Measurements from ENCODE around the gene RBMS1.

RBMS1 gene

DNA sequence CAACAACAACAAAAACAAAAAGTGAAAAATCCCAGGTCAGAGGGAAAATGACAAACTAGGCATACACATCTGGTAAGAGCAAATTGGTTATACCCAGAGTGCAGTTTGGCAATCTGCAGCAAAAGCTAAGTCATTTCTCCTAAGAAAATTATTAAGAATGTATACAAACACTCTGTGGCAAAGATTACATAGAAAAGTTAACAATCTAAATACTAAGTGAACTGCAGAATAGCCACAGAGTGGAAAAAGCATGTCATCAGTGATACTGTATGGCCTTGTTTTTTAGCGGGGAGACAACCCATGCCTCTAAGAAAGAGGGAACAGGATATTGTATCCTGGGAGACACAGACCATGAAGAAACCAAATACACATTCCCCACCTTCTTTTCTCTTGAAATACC is 157.5 kb downstream of the RBMS1 start:
- no peak for DNase-seq (ENCODE audit: low read depth)
- TF ChIP-seq, protein P1, sequence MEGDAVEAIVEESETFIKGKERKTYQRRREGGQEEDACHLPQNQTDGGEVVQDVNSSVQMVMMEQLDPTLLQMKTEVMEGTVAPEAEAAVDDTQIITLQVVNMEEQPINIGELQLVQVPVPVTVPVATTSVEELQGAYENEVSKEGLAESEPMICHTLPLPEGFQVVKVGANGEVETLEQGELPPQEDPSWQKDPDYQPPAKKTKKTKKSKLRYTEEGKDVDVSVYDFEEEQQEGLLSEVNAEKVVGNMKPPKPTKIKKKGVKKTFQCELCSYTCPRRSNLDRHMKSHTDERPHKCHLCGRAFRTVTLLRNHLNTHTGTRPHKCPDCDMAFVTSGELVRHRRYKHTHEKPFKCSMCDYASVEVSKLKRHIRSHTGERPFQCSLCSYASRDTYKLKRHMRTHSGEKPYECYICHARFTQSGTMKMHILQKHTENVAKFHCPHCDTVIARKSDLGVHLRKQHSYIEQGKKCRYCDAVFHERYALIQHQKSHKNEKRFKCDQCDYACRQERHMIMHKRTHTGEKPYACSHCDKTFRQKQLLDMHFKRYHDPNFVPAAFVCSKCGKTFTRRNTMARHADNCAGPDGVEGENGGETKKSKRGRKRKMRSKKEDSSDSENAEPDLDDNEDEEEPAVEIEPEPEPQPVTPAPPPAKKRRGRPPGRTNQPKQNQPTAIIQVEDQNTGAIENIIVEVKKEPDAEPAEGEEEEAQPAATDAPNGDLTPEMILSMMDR (conservative IDR thresholded peaks at IDR 0.05; ENCODE audit: control insufficient read depth, insufficient read depth, low read depth, low read length) = no peak

DNA sequence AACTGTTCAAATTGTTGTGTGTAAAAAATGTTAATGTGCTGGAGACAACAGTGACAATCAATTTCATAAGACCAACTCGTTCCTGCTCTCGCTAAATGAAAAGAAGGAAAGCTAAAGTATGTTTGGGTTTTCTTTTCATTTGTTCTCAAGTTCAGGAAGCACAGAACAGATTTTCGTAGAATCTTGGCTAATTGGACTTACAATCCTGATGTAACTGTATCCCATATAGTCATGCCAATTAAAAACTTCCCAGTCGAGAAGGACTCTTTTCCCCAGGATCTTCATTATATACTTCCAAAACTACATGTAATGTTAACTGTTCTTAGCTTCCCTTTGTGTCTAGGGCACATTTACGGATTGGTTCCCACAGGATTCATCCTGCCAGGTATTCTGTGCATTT is 158.2 kb downstream of the RBMS1 start:
- TF ChIP-seq, protein P1 (conservative IDR thresholded peaks at IDR 0.05; ENCODE audit: control insufficient read depth, insufficient read depth, low read depth, low read length) = no peak
- DNase-seq (ENCODE audit: low read depth) = no peak
- no peak overlapping the region for H3K4me3 ChIP-seq (ENCODE audit: control insufficient read depth, low read depth, low read length)

More for the DNA sequence above, 157.5 kb downstream of the RBMS1 start:
- H3K4me3 ChIP-seq (ENCODE audit: control insufficient read depth, low read depth, low read length) = no peak overlapping the region

DNA sequence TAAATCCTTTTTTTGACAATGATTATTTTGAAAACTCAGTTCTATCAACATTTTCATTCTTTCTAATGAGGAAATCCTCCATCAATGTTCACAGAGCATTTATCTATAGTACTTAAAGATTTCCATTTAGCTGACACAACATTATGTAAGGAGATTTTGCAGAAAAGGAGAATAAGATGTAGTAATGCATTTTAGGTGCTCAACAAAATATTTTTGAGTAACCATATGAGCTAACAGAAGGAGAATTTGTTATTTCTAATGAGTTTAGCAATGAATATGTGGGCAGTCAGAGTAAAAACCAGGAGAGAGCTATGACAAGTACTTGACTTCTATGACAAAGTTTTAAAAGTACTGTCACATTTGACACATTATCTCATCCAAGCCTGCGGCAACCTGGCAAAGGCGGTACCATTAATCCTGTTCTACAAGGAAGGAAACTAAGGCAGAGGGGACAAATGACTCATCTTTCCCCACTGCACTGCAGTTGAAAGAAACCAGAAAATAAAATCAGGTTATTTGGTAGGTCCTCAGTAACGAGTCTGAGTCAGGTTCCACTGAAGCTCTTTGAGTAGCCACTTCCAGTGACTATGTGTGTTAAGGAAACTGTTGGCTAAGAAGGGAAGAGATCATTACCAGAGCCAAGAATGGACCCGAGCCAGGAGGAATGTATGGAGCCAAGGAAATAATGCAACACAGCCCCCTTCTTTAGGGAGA is 159.4 kb downstream of the RBMS1 start:
- H3K4me3 ChIP-seq (ENCODE audit: control insufficient read depth, low read depth, low read length) = no peak overlapping the region
- TF ChIP-seq, protein P1 (conservative IDR thresholded peaks at IDR 0.05; ENCODE audit: control insufficient read depth, insufficient read depth, low read depth, low read length) = no peak
- peak; percentile 93 for DNase-seq (ENCODE audit: low read depth)

DNA sequence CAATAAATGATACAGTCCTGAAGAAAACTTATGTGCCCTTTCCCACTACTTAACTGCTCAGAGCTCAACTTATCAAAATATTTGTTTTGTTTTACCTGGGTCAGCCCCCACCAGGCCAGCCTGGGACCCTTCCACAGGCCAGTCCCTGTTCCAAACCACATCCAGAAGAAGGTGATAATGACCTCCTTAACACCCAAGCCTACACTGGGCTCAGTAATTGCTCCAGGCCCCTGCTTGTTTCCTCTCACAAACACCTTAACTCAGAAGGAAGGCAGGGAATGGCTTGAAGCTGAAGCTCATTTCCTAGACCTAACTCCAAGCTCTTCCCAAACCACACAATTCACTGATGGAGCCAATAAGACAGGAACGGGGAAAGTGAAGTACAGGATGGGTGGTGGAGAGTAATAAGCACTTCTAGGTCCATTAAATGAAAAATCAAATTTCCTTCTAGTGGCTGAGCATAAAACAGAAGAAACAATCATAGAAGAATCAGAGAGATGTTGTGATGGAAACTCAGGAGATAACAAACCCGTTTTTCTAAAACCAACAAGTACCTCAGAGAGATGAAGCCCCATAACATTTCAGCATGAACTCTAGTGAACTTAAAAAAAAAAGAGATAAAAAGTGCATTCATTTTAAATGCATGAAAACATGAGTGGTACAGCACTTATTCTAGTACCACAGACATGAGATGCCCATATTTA is 160.1 kb downstream of the RBMS1 start:
- H3K4me3 ChIP-seq (ENCODE audit: control insufficient read depth, low read depth, low read length) = no peak overlapping the region
- DNase-seq (ENCODE audit: low read depth) = no peak
- TF ChIP-seq, protein P1 (conservative IDR thresholded peaks at IDR 0.05; ENCODE audit: control insufficient read depth, insufficient read depth, low read depth, low read length) = no peak

DNA sequence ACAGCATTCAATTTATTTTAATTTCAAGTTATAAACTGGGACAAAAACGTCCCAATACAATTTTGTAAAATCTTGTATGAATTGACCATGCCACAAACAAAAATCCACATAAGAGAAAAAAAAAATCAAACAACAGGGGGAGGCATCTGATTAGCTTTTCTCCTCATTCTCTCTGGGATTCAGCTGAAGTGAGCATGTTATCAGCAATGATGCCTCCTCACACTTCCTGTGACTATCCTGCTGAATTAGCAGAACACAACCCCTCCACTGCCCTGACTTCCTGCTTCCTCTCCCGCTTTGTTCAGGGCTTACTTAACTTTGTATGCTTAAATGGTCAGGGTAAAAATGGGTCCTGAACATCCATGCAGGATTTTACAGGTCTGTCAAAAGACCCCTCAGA is 161.3 kb downstream of the RBMS1 start:
- TF ChIP-seq, protein P1 (conservative IDR thresholded peaks at IDR 0.05; ENCODE audit: control insufficient read depth, insufficient read depth, low read depth, low read length) = no peak
- no peak overlapping the region for H3K4me3 ChIP-seq (ENCODE audit: control insufficient read depth, low read depth, low read length)
- peak; percentile 49 for DNase-seq (ENCODE audit: low read depth)

DNA sequence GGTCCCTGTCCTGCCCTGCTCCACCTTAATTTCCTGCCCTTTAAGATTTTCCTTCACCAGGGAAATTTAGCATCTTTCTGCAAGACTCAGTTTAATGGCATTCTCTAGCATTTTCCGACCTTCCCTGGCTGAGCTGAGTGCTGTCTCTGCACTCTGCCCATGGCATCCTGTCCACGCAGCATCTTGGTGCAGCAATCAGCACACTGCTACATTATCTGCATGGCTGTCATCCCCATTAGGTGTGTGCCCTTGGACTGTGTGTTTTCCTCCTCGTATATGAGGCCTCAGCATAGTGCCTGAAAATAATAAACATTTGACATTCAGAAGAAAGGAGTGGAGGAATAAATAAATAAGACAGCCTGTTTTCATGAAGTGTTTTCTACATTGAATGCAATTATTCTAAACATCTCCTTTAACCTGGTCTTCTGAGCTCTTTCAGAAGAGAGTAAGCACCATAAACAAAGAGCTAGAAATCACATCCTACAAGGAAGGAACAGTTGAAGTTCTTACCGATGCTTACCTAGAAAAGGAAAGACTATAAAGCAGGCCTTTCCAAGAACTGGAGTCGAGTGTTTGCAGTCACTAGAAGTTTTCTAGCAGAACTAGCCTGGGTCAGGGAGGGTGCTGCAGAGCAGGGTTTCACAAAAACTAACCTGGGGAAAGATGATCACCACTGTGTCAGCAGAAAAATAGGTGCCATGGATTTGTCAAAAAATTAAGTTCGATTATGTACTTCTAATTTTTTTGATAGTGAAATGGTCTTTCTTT is 162.2 kb downstream of the RBMS1 start:
- no peak for DNase-seq (ENCODE audit: low read depth)
- H3K4me3 ChIP-seq (ENCODE audit: control insufficient read depth, low read depth, low read length) = no peak overlapping the region
- TF ChIP-seq, protein P1 (conservative IDR thresholded peaks at IDR 0.05; ENCODE audit: control insufficient read depth, insufficient read depth, low read depth, low read length) = no peak

Measured in fibroblast of mammary gland (primary cell).